MM.1S (cell line): ENCODE measurements around the gene EIF4EBP3.

Source experiments
- DNase-seq: peaks from one replicate; pipeline ENCODE4 v3.0.0-alpha.2; 2015
- H2AFZ ChIP-seq: fragments of 300-600 bp; sonication (generic); 2 replicates; pipeline ENCODE4 v1.6.0; 2016; ENCODE audit warnings: antibody characterized with exemption, low read length
- H3F3A ChIP-seq: fragments of 300-600 bp; sonication (generic); 2 replicates; pipeline ENCODE4 v1.6.1; 2016; ENCODE audit warnings: mild to moderate bottlenecking, antibody characterized with exemption, low read length, moderate library complexity, mixed read lengths; ENCODE audit not compliant: insufficient read depth
- H3K27ac ChIP-seq: fragments of 300-600 bp; sonication (generic); 2 replicates; pipeline ENCODE4 v1.5.1; 2016; ENCODE audit warnings: mild to moderate bottlenecking, low read length
- H3K27me3 ChIP-seq: fragments of 300-600 bp; sonication (generic); replicated peaks from 2 replicates; pipeline ENCODE4 v1.6.0; 2016; ENCODE audit warnings: low read length; ENCODE audit not compliant: insufficient read depth
- H3K36me3 ChIP-seq: fragments of 300-600 bp; sonication (generic); replicated peaks from 2 replicates; pipeline ENCODE4 v1.6.1; 2016; ENCODE audit warnings: mild to moderate bottlenecking, low read length, mixed read lengths; ENCODE audit not compliant: insufficient read depth
- H3K4me1 ChIP-seq: fragments of 300-600 bp; sonication (generic); 2 replicates; pipeline ENCODE4 v1.6.1; 2016; ENCODE audit warnings: low read length, mixed read lengths
- H3K4me2 ChIP-seq: fragments of 300-600 bp; sonication (generic); 2 replicates; pipeline ENCODE4 v1.6.0; 2016; ENCODE audit warnings: low read depth, low read length
- H3K4me3 ChIP-seq: fragments of 300-600 bp; sonication (generic); 2 replicates; pipeline ENCODE4 v1.5.1; 2016; ENCODE audit warnings: low read length, mixed read lengths
- H3K79me2 ChIP-seq: fragments of 300-600 bp; sonication (generic); 2 replicates; pipeline ENCODE4 v1.6.1; 2016; ENCODE audit warnings: mixed run types, low read length, mixed read lengths
- H3K9ac ChIP-seq: fragments of 300-600 bp; sonication (generic); 2 replicates; pipeline ENCODE4 v1.6.1; 2016; ENCODE audit warnings: low read length, mixed read lengths
- H3K9me2 ChIP-seq: fragments of 300-600 bp; sonication (generic); replicated peaks from 2 replicates; pipeline ENCODE4 v1.6.1; 2016; ENCODE audit warnings: mild to moderate bottlenecking, low read length, mixed read lengths; ENCODE audit not compliant: insufficient read depth
- H3K9me3 ChIP-seq: fragments of 300-600 bp; sonication (generic); replicated peaks from 2 replicates; pipeline ENCODE4 v1.6.1; 2016; ENCODE audit warnings: mild to moderate bottlenecking, low read length, mixed read lengths; ENCODE audit not compliant: insufficient read depth
- H4K20me1 ChIP-seq: fragments of 300-600 bp; sonication (generic); 2 replicates; pipeline ENCODE4 v1.6.1; 2016; ENCODE audit warnings: mild to moderate bottlenecking, low read length, moderate library complexity, mixed read lengths; ENCODE audit not compliant: insufficient read depth
- EZH2 ChIP-seq: fragments of 300-600 bp; sonication (generic); optimal IDR thresholded peaks from 2 replicates; pipeline ENCODE3; 2017; ENCODE audit warnings: low read depth, mild to moderate bottlenecking, antibody characterized with exemption, low read length, mixed read lengths
- EZH2phosphoT487 ChIP-seq: fragments of 300-600 bp; sonication (generic); IDR thresholded peaks from 2 replicates; pipeline ENCODE4 v1.6.1; 2018; ENCODE audit warnings: antibody characterized with exemption, low read length
- TF ChIP-seq, protein P1 (sequence below): fragments of 300-600 bp; sonication (generic); IDR thresholded peaks from 2 replicates; pipeline ENCODE4 v1.5.1; 2016; ENCODE audit warnings: antibody characterized with exemption, low read length, mixed read lengths

The EIF4EBP3 gene

GRCh38 chr5:140569197-140569596 lies 21.7 kb downstream of the EIF4EBP3 start:
- peaks cover 38% of the 10 kb centered on the region for H3K4me1 ChIP-seq
- no peaks in the 10 kb centered on the region for H4K20me1 ChIP-seq
- H3K4me3 ChIP-seq, result no peak overlapping the region; the same call in 1 of the 2 replicates
- DNase-seq, result peak; percentile 78
- no peaks in the 10 kb centered on the region for H3K9me3 ChIP-seq
- TF ChIP-seq EZH2 (no peak), EZH2phosphoT487 (no peak)
- TF ChIP-seq, protein P1, sequence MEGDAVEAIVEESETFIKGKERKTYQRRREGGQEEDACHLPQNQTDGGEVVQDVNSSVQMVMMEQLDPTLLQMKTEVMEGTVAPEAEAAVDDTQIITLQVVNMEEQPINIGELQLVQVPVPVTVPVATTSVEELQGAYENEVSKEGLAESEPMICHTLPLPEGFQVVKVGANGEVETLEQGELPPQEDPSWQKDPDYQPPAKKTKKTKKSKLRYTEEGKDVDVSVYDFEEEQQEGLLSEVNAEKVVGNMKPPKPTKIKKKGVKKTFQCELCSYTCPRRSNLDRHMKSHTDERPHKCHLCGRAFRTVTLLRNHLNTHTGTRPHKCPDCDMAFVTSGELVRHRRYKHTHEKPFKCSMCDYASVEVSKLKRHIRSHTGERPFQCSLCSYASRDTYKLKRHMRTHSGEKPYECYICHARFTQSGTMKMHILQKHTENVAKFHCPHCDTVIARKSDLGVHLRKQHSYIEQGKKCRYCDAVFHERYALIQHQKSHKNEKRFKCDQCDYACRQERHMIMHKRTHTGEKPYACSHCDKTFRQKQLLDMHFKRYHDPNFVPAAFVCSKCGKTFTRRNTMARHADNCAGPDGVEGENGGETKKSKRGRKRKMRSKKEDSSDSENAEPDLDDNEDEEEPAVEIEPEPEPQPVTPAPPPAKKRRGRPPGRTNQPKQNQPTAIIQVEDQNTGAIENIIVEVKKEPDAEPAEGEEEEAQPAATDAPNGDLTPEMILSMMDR, result no peak
- peak overlapping the region; percentile 70 for H3K27ac ChIP-seq
- no peak overlapping the region for H2AFZ ChIP-seq
- H3K79me2 ChIP-seq, result peaks cover 46% of the 10 kb centered on the region
- H3K27me3 ChIP-seq, result no peaks in the 10 kb centered on the region
- H3K36me3 ChIP-seq, result no peaks in the 10 kb centered on the region
- peaks cover 18% of the 10 kb centered on the region for H3F3A ChIP-seq
- H3K9me2 ChIP-seq, result no peaks in the 10 kb centered on the region
- H3K9ac ChIP-seq, result peak overlapping the region; percentile 40
- H3K4me2 ChIP-seq, result peak overlapping the region; percentile 65

DNA sequence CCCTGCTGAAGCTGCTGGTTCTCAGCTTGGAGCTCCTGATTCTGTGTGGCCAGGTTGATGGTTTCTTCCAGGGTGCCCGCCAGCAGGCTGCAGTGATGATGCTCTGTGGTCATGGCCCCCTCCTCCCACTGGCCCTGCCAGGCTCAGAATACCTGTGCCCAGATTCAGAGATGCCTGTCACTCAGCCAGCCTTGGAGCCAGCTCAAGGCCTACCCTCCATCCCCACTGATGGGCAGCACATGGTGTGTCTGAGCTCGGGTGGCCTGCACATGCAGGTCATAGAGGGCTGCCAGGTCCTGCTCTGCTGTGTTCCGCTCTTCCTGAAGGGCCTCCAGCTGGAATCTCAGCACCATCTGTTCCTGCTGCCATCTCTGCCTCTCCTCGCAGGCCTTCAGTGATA lies 22.6 kb downstream of the EIF4EBP3 start:
- H3K4me2 ChIP-seq, result peak overlapping the region; percentile 65; the same call in 1 of the 2 replicates

GRCh38 chr5:140570488-140570887 lies 23.0 kb downstream of the EIF4EBP3 start:
- Histone ChIP-seq H3K4me1 (peaks cover 36% of the 10 kb centered on the region), H3K9ac (no peak overlapping the region), H3K36me3 (no peaks in the 10 kb centered on the region), H3K27ac (no peak overlapping the region), H3K4me2 (no peak overlapping the region), H3K27me3 (no peaks in the 10 kb centered on the region), H4K20me1 (no peaks in the 10 kb centered on the region), H3K79me2 (peaks cover 37% of the 10 kb centered on the region), H3K4me3 (no peak overlapping the region), H2AFZ (no peak overlapping the region), H3F3A (peaks cover 18% of the 10 kb centered on the region), H3K9me2 (no peaks in the 10 kb centered on the region), H3K9me3 (no peaks in the 10 kb centered on the region)
- TF ChIP-seq EZH2 (no peak), EZH2phosphoT487 (no peak)
- TF ChIP-seq, protein P1, result no peak
- DNase-seq, result no peak

More for the DNA sequence above, 22.6 kb downstream of the EIF4EBP3 start:
- H3K79me2 ChIP-seq, result peaks cover 41% of the 10 kb centered on the region
- H3K27me3 ChIP-seq, result no peaks in the 10 kb centered on the region
- peaks cover 18% of the 10 kb centered on the region for H3F3A ChIP-seq
- H4K20me1 ChIP-seq, result no peaks in the 10 kb centered on the region
- no peaks in the 10 kb centered on the region for H3K36me3 ChIP-seq
- no peak for DNase-seq
- peak overlapping the region; percentile 70; the same call in 1 of the 2 replicates for H3K27ac ChIP-seq
- no peak overlapping the region for H3K4me3 ChIP-seq
- no peaks in the 10 kb centered on the region for H3K9me2 ChIP-seq
- H3K9me3 ChIP-seq, result no peaks in the 10 kb centered on the region
- no peak for TF ChIP-seq EZH2
- TF ChIP-seq, protein P1, result no peak
- H3K4me1 ChIP-seq, result peaks cover 38% of the 10 kb centered on the region
- no peak overlapping the region; the same call in 1 of the 2 replicates for H3K9ac ChIP-seq
- no peak overlapping the region for H2AFZ ChIP-seq
